Astrocyte of the hippocampus (primary cell): ENCODE measurements around the gene TTF1.

Experiments used
- DNase-seq: peaks from one replicate; pipeline ENCODE4 v3.0.0; 2011; ENCODE audit warnings: low read depth, low spot score

Gene TTF1

GRCh38 chr9:132367613-132368313 is 38.9 kb downstream of the TTF1 start:
- DNase-seq, result no peak

- DNase-seq, result no peak
These were observed 40.2 kb downstream of the TTF1 start for GRCh38 chr9:132366481-132366880.

DNA sequence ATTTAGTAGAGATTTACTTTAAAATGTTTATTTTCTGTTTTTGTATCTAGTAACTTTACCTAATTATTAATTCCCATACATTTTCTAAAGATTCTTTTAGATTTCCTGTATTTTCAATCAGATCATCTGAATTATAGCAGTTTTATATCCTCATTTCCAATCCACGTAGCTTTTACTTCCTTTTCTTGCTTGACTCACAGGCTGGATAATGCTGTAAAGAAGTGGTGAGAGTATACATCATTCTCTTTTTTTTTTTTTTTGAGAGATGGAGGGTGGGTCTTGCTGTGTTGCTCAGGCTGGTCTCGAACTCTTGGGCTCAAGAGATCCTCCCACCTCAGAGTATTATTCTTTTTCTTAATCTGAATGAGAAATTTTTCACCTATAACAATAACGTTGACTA is 40.7 kb downstream of the TTF1 start:
- DNase-seq, result no peak

DNA sequence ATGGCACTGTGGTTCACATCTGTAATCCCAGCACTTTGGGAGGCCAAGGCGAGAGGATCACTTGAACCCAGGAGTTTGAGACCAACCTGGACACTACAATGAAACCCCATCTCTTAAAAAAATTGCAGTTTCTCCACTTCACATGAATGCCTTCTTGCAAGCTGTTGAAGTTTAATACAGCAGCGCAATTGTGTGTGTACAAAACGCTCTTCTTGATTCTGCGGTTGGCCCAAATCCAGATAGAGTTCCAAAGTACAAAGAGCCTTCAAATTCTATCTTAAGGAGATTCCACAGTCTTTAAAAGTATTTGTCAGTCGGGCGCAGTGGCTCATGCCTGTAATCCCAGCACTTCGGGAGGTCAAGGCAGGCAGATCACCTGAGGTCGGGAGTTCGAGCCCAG is 42.6 kb downstream of the TTF1 start:
- DNase-seq, result no peak

- no peak for DNase-seq
These were observed 48.9 kb downstream of the TTF1 start for GRCh38 chr9:132357764-132358163.

DNA sequence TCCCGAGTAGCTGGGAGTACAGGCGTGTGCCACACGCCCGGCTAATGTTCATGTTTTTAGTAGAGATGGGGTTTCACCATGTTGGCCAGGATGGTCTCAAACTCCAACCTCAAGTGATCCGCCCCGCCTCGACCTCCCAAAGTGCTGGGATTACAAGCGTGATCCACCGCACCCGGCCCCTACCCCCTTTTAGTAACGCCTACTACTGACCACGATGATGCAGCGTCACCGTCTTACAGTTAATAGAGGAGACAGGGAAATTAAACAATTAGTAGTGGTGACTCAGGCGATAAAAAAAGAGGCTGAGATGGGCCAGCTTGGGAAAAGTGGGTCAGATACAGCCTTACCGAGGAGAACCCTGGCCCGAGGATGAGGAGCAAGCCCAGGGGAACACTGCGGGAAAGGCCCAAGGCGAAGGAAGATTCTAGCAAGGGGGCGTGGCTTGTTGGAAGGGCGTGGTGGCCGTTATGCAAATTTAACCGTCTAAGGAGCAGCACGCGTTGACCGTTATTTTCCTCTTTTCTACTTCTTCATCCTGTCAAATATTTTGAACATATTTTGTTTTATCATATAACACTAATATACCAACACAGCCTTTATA is 50.2 kb downstream of the TTF1 start:
- DNase-seq, result no peak

- peak; percentile 99 for DNase-seq
These were observed 51.8 kb downstream of the TTF1 start, which contains the start of gene SETX for GRCh38 chr9:132354637-132355355. Gene SETX (minus strand): TSS chr9:132354986. CDS start chr9:132349428, 5,558 bp downstream.

DNA sequence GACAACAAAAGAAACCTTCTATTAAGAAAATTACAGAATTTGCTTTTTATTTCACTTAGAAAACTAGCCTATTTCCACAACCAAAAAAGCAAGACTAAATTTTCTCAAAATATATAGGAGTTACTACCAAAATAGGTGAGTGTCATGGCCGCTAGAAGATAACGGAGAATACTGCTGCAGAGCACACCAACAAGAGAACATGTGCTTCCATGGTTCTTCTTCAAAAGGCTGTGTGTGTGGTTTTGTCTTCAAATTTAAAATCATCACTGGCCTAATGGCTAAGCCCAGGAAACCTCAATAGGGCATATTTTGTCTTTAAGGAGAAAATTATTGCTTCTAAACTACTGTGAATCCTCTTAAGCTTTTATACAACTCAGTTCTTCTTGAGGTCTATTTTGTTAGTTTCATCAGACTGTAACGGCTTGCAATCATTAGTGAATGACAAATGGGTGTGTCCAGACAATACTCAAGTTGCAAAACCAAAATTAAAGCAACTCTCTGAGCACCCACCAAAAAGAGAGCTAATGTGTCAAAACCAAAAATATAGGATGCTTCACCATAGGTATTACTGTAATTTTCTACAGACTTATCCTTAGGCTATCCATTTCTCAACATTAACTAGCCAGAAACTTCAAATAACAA is 55.1 kb downstream of the TTF1 start:
- DNase-seq, result no peak

GRCh38 chr9:132350861-132351315 is 55.8 kb downstream of the TTF1 start:
- no peak for DNase-seq

GRCh38 chr9:132348676-132349075 is 58.0 kb downstream of the TTF1 start:
- no peak for DNase-seq

DNA sequence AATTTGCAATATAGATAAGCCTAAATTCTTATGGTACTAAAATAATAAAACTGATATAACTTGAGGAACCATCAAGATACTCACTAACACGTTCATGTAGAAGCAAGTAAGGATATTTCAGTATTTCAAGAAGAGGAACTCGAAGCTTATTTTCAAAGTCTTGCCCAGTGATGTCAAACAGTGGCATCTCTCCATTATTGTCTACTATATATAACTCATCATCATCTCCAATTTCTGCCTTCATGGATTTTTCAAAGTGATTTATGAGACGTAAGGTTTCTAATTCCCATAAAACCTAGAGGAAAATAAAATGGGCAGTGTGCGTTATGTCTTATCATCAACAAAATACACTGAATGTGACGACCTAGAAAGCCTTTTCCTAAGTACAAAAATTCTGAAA is 60.5 kb downstream of the TTF1 start:
- DNase-seq, result no peak

- DNase-seq, result no peak
These were observed 65.3 kb downstream of the TTF1 start for GRCh38 chr9:132341177-132341840.

DNA sequence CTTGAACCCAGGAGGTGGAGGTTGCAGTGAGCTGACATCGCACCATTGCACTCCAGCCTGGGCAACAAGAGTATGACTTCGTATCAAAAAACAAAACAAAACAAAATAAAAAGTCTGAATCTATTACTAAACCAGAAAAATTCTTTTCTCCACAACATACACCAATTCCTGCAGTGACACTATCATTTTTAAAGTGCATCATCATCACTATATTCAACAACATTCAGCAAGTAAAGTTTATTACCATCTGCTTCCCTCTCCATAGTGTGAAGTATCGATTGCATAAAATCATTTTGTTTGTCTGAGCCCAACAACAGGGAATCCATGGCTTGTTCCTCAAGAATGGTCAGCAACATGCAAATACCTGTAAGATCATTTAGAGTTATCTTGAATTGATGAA is 72.3 kb downstream of the TTF1 start:
- no peak for DNase-seq

GRCh38 chr9:132333556-132333955 is 73.1 kb downstream of the TTF1 start:
- DNase-seq, result no peak

DNA sequence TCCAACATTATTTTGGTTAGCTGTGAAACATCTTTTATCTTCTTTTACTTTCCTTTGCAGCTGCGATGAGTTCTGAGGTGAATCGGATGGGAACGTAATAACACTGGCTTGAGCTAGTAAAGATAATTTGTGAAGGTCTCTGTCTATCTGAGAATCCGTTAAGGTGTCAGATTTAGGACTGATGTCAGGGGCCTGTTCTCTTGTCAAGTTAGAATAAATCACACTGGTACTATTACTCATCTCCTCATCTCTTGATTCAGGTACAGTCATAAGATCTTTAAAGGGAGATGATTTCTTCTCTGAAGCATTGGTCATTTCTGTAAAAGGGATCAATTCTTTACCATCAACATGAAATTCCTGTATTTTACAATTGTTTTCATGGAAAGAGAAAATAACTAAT is 78.1 kb downstream of the TTF1 start:
- DNase-seq, result no peak

GRCh38 chr9:132327537-132327936 is 79.1 kb downstream of the TTF1 start:
- DNase-seq, result no peak
